Omental fat pad (tissue), 4 donors: ENCODE results near the gene C6orf163. TPM values are rescaled to one million over a fixed set of nuclear protein-coding genes. Genes with fewer than 3 reads are reported as not detected.
"Not testable (repeated sequence)": the region's sequence is repeated elsewhere in the genome, so short reads cannot be mapped to it uniquely, and the experiment has no call there.

ENCODE experiments used
- ATAC-seq: fragments of 150-250 bp; one replicate; pipeline ENCODE4 v1.9.1; 2016; ENCODE audit warnings: mild to moderate bottlenecking, moderate library complexity; ENCODE audit not compliant: low FRiP score
- DNase-seq: peaks from one replicate; pipeline ENCODE4 v3.0.0-alpha.2; 2019; ENCODE audit warnings: low spot score
- total RNA-seq, 4 donors: library from RNA; depleted of rRNA; stranded (reverse); fragments of >200 nt; gene quantifications; one replicate each; pipeline ENCODE4 v1.1.0, GENCODE V29; 2016
- TF ChIP-seq, protein P1 (sequence below), 3 donors: fragments of 450-650 bp; IDR thresholded peaks; one replicate each; pipeline ENCODE4 v1.5.1; 2016 to 2017; ENCODE audit warnings: antibody characterized with exemption in 3 of 3, mild to moderate bottlenecking in 3 of 3, moderate library complexity in 2 of 3

Gene C6orf163
- total RNA-seq, 4 donors from 2014 or later = 1.7 to 7.4 (median 2.0) TPM

DNA sequence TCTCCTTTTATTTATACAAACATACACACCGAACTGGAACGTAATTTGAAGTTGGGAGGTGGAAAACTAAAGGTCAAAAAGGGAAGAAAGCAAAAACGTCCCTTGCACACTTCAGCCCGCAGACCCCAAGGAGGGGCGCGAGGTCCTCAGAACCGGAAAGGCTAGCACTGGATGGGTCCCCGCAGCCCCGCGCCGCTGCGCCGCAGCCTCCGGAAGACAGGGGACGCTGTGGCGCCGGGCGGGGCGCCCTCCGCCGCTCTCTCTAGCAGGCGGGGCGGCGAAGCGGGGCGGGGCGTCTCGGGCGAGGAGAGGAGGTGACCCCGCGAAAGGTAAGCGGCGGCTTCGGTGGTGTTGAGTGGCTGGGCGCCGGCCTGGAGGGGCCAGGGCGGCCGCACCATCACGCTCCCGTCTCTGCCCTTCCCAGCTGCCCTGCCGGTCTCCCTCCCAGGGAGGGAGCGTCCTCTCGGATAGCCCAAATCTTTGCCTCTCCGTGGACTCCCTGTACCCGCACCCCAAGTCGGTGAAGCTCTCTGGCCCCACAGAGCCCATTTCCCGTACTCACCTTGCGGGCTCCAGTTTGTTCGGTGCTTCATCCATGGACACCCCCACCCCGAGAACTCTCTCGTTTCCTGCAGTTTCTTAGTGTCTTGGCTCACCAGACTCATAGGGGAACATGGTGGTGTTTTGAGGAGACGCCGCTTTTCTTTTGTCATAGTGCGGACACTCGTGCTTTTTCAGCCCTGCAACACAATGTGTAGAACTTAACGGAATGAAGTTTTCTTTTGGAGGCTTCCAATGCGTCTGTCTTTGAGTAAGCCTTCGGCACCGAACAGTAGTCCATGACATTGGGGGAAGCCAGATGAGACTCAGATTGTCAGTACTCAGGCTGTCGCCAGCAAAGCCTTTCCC is 22.1 kb upstream of the C6orf163 start, which contains the start of gene SMIM8:
TSS of gene SMIM8 (plus strand) at position 285 of the 909 bp plus-strand sequence. CDS start 14,444 bp downstream, outside the sequence.
- DNase-seq (peak; percentile 61), ATAC-seq (peak; percentile 100)
- TF ChIP-seq, protein P1, sequence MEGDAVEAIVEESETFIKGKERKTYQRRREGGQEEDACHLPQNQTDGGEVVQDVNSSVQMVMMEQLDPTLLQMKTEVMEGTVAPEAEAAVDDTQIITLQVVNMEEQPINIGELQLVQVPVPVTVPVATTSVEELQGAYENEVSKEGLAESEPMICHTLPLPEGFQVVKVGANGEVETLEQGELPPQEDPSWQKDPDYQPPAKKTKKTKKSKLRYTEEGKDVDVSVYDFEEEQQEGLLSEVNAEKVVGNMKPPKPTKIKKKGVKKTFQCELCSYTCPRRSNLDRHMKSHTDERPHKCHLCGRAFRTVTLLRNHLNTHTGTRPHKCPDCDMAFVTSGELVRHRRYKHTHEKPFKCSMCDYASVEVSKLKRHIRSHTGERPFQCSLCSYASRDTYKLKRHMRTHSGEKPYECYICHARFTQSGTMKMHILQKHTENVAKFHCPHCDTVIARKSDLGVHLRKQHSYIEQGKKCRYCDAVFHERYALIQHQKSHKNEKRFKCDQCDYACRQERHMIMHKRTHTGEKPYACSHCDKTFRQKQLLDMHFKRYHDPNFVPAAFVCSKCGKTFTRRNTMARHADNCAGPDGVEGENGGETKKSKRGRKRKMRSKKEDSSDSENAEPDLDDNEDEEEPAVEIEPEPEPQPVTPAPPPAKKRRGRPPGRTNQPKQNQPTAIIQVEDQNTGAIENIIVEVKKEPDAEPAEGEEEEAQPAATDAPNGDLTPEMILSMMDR (IDR thresholded peaks at IDR 0.05) = peak in 1 of 3 donors; percentile 80

DNA sequence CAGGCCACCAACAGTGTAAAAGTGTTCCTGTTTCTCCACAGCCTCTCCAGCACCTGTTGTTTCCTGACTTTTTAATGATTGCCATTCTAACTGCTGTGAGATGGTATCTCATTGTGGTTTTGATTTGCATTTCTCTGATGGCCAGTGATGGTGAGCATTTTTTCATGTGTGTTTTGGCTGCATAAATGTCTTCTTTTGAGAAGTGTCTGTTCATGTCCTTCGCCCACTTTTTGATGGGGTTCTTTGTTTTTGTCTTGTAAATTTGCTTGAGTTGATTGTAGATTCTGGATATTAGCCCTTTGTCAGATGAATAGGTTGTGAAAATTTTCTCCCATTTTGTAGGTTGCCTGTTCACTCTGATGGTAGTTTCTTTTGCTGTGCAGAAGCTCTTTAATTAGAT is 20.7 kb upstream of the C6orf163 start:
- not testable (repeated sequence) for DNase-seq, ATAC-seq

DNA sequence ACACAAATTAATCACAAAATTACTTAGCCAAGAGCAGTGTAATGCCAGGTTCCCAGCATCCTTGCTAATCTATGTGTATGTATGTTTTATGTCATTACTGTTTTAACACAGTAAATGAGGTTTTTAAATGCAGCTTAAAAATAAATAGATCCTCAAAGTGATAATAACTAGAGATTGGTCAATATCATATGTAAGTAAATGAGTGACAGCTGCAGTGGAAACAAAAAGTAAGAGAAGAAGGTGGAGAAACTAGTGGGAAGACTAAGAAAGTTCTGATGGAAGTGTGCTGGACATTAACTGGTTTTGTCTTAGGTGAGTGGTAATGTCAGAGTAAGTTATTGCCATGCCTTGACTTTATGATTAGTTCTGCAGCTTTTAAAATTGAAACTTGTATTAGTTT is 13.7 kb upstream of the C6orf163 start:
- TF ChIP-seq, protein P1 (IDR thresholded peaks at IDR 0.05) = no peak
- DNase-seq (no peak), ATAC-seq (no peak)

DNA sequence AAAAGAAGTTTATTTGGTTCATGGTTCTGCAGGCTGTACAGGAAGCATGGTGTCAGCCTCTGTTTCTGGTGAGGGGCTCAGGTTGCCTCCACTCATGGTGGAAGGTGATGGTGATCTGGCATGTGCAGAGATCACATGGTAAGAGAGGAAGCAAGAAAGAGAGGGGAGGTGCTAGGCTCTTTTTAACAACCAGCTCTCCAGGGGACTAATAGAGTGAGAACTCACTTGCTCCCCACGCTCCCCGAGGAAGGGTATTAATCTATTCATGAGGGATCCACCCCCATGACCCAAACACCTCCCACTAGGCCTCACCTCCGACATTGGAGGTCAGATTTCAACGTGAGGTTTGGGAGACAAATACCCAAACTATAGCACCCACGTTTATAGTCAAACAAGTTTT is 11.6 kb upstream of the C6orf163 start:
- TF ChIP-seq, protein P1 (IDR thresholded peaks at IDR 0.05) = no peak
- ATAC-seq (no peak), DNase-seq (no peak)

DNA sequence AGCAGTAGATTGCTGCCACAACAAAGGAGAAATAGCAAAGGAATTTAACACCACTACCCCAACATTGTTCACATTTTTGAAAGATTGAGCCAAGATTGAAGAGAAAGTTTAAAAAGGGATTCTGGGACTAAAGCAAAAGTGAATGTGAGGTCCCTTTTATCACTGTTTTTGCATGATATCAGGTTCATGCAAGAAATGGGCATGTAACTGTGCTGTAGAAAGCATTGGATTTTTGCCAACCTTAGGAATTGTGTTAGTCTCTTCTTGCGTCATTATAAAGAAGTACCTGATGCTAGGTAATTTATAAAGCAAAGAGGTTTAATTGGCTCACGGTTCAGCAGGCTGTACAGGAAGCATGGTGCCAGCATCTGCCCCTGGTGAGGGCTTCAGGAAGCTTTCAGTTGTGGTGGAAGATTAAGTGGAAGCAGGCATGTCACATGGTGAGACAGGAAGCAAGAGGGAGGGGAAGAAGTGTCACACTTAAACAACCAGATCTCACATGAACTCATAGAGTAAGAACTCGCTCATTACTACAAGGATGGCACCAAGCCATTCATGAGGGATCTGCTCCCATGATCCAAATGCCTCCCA is 10.9 kb upstream of the C6orf163 start:
- DNase-seq = no peak

DNA sequence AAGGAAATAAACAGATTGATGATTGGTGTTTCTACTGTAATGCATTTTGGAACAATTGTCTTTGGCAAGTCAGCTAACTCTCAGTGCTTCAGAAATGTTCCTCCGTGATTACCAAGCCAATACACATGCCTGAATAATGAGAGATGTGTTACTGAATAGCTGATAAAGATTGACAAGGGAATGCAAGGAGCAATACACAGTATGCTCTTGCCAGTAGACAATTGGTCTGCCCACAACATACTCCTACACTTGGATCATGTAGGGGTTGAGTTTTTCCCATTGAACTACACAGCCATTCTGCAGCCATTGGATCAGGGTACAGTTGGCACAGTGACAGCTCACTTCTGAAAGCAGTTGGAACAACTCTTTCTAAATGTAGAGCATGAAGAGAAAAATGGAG is 9.9 kb upstream of the C6orf163 start:
- ATAC-seq (no peak), DNase-seq (no peak)
- TF ChIP-seq, protein P1 (IDR thresholded peaks at IDR 0.05) = no peak

More for the DNA sequence above, 10.9 kb upstream of the C6orf163 start:
- no peak for ATAC-seq
- TF ChIP-seq, protein P1 (IDR thresholded peaks at IDR 0.05) = no peak

DNA sequence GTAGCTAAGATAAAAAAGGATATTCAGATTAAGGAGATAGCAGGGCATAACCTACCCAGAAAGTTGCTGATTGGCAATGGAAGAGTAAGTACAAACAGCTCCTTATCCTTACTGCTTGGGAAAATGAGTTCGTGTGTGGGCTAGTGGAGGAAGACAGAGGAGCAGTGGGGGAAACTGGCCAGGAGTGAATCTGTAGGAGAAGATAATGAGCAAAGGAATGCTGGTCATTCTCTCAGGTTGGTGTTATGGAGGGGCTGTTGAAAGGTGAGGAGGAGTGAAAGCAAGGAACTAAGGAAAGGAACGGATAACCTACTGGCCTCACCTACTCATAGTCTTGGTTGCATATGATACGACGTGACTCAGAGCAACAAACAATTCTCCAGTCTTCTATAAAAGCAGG is 8.2 kb upstream of the C6orf163 start:
- DNase-seq = no peak
- TF ChIP-seq, protein P1 (IDR thresholded peaks at IDR 0.05) = no peak
- no peak for ATAC-seq
